ENCODE measurements around the gene CBFA2T2. TPM values are rescaled to one million over a fixed set of nuclear protein-coding genes. Genes with fewer than 3 reads are reported as not detected.

Gene CBFA2T2
- total RNA-seq, 2 donors from 2014 or later, result 14.8 to 18.0 TPM

GRCh38 chr20:33537608-33538007 is 47.7 kb downstream of the CBFA2T2 start:
- Histone ChIP-seq H3K27ac (no peak overlapping the region), H3K4me3 (no peak overlapping the region), H3K4me1 (ENCODE audit: control insufficient read depth in 1 of 2, low read depth in 2 of 2) (peaks cover 0 to 14% of the 10 kb centered on the region in 2 donors), H3K9me3 (no peaks in the 10 kb centered on the region), H3K27me3 (replicated peaks; ENCODE audit: insufficient read depth) (no peaks in the 10 kb centered on the region), H3K36me3 (no peaks in the 10 kb centered on the region)
- no peak for TF ChIP-seq CTCF (IDR thresholded peaks at IDR 0.05)
- no peak for DNase-seq (ENCODE audit: low spot score)
- no peak for ATAC-seq (ENCODE audit: insufficient number of reproducible peaks, low FRiP score, low read depth)

GRCh38 chr20:33539129-33539528 is 49.2 kb downstream of the CBFA2T2 start:
- no peak for TF ChIP-seq CTCF (IDR thresholded peaks at IDR 0.05)
- Histone ChIP-seq H3K9me3 (no peaks in the 10 kb centered on the region), H3K4me1 (ENCODE audit: control insufficient read depth in 1 of 2, low read depth in 2 of 2) (peaks cover 0 to 10% of the 10 kb centered on the region in 2 donors), H3K27ac (no peak overlapping the region), H3K4me3 (no peak overlapping the region), H3K36me3 (no peaks in the 10 kb centered on the region), H3K27me3 (replicated peaks; ENCODE audit: insufficient read depth) (no peaks in the 10 kb centered on the region)
- no peak for ATAC-seq (ENCODE audit: insufficient number of reproducible peaks, low FRiP score, low read depth)
- DNase-seq (ENCODE audit: low spot score), result no peak

- DNase-seq (ENCODE audit: low spot score) (no peak), ATAC-seq (ENCODE audit: insufficient number of reproducible peaks, low FRiP score, low read depth) (no peak)
- Histone ChIP-seq H3K27ac (no peak overlapping the region), H3K4me1 (ENCODE audit: control insufficient read depth in 1 of 2, low read depth in 2 of 2) (peaks cover 0 to 10% of the 10 kb centered on the region in 2 donors), H3K27me3 (replicated peaks; ENCODE audit: insufficient read depth) (no peaks in the 10 kb centered on the region), H3K36me3 (no peaks in the 10 kb centered on the region), H3K9me3 (no peaks in the 10 kb centered on the region), H3K4me3 (no peak overlapping the region)
- no peak for TF ChIP-seq CTCF (IDR thresholded peaks at IDR 0.05)
These were observed 50.5 kb downstream of the CBFA2T2 start for GRCh38 chr20:33540427-33540826.

GRCh38 chr20:33541074-33541473 is 51.2 kb downstream of the CBFA2T2 start:
- Histone ChIP-seq H3K4me1 (ENCODE audit: control insufficient read depth in 1 of 2, low read depth in 2 of 2) (peaks cover 0 to 10% of the 10 kb centered on the region in 2 donors), H3K36me3 (no peaks in the 10 kb centered on the region), H3K4me3 (no peak overlapping the region), H3K27ac (no peak overlapping the region), H3K27me3 (replicated peaks; ENCODE audit: insufficient read depth) (no peaks in the 10 kb centered on the region), H3K9me3 (no peaks in the 10 kb centered on the region)
- no peak for ATAC-seq (ENCODE audit: insufficient number of reproducible peaks, low FRiP score, low read depth)
- DNase-seq (ENCODE audit: low spot score), result no peak
- no peak for TF ChIP-seq CTCF (IDR thresholded peaks at IDR 0.05)

GRCh38 chr20:33541797-33542196 is 51.9 kb downstream of the CBFA2T2 start:
- ATAC-seq (ENCODE audit: insufficient number of reproducible peaks, low FRiP score, low read depth) (no peak), DNase-seq (ENCODE audit: low spot score) (no peak)
- no peak overlapping the region for H3K4me3 ChIP-seq
- TF ChIP-seq CTCF (IDR thresholded peaks at IDR 0.05), result no peak
- no peak overlapping the region for H3K27ac ChIP-seq
- H3K36me3 ChIP-seq, result no peaks in the 10 kb centered on the region
- no peaks in the 10 kb centered on the region for H3K27me3 ChIP-seq (replicated peaks; ENCODE audit: insufficient read depth)
- no peaks in the 10 kb centered on the region for H3K9me3 ChIP-seq
- H3K4me1 ChIP-seq (ENCODE audit: control insufficient read depth in 1 of 2, low read depth in 2 of 2), result peaks cover 0 to 15% of the 10 kb centered on the region in 2 donors

All from thoracic aorta (tissue), 2 donors.